CD4-positive, alpha-beta T cell treated with Interleukin-1 beta for 1 hour (primary cell): ENCODE measurements around the gene CYB5B.
"Not testable (repeated sequence)": the region's sequence is repeated elsewhere in the genome, so short reads cannot be mapped to it uniquely, and the experiment has no call there.

Experiments
- DNase-seq, 2 donors: peaks; one replicate each; pipeline ENCODE4 v3.0.0-alpha.2; 2020 to 2022

Gene CYB5B

DNA sequence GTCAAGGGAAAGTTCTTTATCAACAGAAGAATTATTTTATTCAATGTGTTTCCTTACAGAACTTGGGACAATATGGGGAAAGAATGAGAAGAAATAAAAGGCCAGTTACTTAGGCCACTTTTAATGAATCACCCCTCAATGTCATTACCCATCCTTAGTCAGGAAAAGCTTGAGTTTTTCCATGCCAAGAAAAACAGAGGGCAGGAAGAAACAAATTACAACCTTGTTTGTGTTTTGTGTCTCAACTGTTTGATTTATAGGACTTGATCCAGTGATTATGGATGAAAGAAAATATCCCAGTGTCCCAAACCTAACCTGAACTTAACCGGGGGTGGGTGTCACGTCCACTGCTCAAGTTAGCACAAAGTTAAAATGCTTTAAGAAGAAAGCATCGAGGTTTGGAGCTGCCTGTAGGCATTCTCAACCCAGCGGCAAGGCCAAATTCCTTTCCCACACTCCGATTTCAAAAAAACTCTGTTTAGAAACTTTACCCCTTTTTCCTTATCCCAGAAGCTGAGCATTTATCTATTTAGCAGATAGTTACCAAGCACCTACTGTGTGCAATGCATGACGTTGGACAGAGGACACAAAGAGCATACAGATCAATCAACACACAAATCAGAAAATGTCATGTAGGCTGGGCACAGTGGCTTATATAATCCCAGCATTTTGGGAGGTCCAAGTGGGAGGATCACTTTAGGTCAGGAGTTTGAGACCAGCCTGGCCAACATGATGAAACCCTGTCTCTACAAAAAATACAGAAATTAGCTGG is 14.0 kb upstream of the CYB5B start:
- no peak for DNase-seq

DNA sequence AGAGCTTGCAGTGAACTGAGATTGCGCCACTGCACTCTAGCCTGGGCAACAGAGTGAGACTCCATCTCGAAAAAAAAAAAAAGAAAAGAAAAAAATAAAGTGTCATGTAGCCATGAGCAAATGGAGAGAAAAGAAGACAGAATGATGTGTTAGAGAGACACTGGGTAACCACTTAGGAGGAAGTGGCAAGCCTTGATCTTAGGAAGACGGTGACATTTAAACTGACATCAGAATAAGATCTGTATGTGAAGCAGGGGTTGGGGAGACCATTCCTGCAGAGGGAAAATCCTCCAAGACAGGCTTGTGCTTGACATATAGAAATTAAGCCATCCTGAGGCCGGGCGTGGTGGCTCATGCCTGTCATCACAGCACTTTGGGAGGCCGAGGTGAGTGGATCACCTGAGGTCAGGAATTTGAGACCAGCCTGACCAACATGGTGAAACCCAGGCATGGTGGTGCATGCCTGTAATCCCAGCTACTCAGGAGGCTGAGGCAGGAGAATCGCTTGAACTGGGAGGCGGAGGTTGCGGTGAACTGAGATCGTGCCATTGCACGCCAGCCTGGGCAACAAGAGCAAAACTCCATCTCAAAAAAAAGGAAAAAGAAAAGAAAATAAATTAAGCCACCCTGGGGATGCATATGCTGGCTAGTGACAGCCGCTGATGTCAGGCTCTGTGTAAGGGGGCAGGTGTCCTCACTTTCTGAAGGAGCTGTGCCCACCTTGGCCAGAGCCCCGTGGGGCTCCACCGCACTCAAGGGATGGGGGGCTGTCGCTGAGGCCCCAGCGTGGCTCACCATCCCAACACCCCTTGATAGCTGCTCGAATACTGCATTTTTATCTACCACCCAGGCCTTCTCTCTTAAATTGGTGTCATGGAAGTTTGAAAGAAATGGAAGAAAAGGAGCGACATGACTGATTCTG is 13.1 kb upstream of the CYB5B start:
- no peak for DNase-seq

DNA sequence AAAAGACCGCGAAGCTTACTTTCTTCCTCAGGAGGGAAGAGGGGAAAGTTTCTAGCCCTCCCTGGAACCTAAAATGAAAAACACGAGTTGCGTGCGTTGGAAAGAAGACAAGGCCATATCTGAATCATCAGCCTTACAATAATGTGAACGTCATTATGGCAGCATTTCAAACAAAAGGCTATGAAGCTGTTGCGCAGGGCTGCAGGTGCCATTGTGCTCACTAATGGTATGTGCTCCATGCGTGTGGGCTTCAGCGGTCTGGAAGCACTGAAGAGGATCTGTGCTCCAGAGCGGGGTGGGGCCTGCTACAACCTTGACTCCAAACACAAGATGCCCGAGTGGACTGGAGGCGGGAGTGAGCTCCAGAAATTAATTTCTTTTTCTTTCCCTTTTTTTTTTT is 12.1 kb upstream of the CYB5B start:
- no peak for DNase-seq

DNA sequence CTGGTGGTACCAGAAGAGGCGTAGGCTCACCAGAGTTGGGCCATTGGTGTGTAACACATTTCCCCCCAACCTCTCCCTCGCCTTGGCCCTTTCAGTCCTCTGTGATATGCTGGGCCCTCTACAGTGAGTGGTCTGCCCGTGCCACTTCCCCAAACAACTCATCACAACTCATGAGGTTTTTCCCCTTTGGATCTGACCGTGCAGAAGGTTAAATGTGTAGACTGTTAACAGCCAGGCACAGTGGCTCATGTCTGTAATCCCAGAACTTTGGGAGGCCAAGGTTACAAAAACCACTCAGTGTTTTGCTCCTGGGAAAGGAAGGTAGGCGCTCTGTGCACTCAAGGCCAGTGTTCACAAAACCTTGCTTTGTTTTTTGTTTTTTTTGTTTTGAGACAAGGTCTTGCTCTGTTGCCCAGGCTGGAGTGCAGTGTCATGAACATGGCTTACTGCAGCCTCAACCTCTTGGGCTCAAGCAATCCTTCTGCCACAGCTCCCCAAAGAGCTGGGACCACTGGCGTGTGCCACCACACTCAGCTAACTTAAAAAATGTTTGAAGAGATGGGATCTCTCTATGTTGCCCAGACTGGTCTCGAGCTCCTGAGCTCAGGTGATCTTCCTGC is 11.3 kb upstream of the CYB5B start:
- DNase-seq = no peak

DNA sequence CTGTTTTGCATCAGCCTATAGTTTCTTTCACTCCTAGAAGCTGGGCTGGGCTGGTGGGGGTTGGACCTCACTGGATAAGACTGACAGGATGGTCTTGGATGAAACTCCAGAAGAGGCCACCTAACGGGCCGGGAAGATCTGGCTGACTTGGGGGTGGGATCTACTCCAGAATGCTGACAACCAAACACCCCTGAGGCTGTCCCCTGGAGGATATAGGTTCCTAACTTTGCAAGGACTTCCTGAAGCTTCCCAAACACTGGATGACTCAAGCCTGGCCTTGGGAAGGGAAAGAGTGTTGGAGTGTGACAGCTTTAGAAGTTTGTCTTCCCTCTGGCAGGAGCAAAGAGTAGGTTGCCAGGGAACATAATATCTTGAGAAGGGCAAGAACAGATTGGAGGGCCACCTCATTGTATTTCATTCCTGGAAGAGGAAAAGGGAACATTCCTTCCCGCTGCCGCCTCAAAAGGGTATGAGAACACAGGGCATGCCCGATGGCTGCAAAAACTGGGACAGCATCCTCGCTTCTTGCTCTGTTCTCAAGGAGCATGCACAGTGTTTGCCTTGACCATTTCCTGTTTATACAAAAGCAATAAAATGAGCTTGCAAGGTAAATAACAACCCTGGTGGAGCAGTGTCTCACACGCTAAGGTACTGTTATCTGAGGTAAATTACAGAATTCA is 6.8 kb upstream of the CYB5B start:
- no peak for DNase-seq

DNA sequence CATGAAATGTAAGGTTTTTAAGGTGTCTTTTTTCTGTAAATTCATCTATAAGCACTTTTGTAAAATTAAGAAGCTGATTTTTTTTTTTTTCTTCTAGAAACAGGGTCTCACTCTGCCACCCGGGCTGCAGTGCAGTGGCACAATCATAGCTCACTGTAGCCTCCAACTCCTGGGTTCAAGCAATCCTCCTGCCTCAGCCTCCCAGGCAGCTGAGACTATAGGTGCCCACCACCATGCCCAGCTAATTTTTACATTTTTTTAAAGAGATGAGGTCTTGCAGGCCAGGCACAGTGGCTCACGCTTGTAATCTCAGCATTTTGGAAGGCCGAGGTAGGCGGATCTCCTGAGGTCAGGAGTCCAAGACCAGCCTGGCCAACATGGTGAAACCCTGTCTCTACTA is 4.5 kb upstream of the CYB5B start:
- no peak for DNase-seq

DNA sequence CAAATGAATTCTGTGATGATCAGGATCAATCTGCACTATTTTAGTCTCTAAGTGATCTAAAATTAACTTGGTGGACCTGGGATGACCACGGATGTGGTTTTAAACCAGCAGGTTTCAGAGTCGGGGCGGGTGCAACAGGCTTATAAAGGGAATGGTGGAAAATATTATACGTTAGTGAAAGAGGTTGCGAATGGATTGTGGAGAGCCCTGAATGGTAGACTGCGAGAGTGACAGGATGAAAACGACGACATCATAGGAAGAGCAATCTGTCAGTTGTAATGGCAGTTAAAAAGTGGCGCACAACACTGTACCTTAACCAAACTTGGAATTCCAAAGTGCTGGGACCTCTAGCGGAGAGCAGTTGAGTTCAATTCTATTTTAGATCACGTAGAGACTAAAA is 1.2 kb upstream of the CYB5B start:
- no peak for DNase-seq

DNA sequence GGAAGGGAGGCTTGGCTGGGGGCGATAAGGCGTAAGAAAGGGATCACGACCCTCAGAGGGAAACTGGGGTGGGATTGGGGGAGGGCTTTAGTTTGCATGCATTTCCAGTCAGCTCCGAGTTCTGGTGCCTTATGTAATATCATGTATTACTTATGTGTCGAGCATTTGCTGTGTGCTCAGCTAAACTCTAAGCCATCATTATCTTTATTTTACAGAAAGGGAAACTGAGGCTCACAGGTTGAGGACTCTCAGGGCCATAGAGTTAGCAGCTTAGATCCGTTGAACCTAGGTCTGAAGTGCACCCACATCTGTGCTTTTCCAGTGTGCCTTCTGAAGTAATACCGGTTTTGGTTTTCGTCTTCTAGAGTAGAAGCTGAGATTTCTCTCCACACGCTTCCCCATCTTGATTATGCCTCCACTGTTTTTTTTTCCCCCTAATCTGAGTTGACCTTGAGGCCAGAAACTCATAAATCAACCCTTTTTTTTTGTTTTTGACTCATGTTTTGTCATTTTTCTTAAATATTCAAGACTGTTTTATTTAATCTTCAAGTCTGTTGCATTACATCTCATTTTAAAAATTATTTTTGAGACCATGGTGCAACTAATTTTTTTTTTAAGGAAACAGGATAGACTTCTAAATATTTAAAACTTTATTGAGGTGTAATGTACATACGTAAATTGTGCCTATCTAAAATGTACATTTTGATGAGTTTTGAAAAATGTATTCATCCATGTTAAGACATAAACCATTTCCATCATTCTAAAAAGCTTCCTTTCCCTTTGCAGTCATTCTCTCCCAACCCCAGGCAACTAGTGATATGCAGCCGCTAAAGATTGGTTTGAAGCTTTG is 741 bp downstream of the CYB5B start:
- DNase-seq = no peak

DNA sequence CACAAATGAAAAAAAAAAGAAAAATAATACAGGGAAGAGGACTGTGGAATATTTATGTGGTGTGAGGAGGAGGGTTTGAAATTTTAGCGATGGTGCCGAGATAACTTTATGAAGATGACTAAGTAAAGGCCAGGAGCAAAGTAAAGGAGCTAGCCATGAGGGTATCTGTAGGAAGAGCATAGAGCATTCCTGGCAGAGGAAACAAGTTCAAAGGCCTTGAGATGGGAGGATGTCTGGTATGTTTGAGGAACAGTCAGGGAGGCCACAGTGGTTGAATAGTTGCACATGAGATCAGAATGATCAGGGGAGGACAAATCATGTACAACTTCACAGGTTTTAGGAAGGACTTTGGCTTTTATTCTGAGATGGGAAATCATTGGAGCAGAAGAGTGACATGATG is 4.2 kb downstream of the CYB5B start:
- no peak for DNase-seq

DNA sequence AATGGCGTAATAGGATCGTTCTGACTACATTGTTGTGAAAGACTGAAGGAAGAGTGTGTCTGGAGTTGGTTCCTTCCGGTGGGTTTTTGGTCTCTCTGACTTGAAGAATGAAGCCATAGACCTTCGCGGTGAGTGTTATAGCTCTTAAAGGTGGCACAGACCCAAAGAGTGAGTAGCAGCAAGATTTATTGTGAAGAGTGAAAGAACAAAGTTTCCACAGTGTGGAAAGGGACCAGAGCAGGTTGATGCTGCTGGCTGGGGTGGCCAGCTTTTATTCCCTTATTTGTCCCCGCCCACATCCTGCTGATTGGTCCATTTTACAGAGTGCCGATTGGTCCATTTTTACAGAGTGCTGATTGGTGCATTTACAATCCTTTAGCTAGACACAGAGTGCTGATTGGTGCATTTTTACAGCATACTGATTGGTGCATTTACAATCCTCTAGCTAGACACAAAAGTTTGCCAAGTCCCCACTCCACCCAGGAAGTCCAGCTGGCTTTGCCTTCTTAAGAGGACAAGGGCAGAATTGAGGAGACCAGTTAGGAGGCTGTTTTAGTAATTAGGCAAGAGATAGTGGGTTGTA is 4.7 kb downstream of the CYB5B start:
- DNase-seq = peak in 1 of 2 donors; percentile 17

DNA sequence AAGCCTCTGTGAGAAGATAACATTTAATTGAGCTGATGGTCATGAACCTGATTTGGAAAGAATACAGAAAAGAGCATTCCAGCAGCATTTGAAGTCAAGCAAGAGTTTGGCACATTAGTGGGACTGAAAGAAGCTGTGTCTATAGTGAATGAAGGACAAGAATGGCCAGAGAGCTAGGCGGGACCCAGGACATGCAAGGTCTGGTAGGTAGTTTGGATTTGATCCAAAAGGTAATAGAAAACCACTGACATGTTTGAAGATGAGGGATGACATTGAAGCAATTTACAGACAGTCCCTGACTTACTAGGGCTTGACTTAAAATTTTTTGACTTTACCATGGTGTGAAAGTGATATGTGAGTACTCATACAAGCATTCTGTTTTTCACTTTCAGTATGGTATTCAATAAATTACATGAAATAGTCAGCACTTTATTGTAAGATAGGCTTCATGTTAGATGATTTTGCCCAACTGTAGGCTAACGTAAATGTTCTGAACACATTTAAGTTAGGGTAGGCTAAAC is 7.6 kb downstream of the CYB5B start:
- no peak for DNase-seq

DNA sequence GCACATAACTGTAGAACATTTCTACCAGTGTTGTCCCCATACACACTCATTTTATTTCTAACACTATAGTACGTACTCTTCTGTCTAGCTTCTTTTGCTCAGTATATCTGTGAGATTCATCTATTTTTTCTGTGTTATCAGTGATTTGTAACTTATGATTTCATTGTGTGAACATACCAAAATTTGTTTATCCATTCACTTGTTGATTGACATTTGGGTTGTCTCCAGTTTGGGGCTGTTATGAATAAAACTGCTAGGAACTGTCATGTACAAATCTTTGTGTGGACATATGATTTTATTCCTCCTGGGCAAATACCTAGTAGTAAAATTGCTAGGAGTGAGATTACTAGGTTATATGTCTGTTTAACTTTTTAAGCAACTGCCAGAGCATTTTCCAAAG is 9.6 kb downstream of the CYB5B start:
- no peak for DNase-seq

DNA sequence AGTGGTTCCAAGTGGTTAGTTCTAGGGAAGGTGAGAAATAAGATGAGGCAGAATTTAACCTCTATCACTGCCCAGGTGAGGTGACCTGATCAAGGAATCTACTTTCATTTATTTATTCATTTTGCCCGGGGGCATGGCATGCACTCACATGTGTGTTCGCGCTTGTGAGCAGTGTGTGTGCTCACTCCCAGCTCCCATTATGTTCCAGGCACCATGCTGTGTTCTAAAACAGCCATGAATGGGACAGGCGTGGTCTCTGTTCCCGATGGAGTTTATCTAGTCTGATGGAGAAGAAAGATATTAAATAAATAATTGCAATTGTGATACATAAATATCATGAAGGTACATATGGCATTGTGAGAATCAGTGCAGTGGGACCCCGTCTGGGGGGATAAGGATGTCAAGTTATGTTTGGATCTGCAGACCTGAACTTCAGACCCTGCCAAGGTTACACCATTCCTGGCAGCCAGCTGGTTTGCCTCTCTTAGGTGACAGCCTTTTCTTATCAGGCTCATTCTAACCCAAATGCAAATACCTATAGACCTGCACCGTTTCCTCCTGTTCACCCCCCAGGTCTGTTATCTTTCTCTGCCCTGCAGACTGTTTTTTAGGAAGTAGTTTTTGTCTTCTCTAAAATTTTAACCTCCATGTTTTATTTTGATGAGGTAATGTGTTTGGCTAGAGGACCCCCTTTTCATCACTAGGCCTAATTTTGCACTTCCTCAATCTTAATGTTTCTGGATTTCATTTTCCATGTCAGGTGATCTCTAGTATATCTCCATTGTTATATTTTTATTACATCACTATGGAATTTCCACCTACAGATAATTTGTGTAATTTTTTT is 11.8 kb downstream of the CYB5B start:
- DNase-seq = no peak

DNA sequence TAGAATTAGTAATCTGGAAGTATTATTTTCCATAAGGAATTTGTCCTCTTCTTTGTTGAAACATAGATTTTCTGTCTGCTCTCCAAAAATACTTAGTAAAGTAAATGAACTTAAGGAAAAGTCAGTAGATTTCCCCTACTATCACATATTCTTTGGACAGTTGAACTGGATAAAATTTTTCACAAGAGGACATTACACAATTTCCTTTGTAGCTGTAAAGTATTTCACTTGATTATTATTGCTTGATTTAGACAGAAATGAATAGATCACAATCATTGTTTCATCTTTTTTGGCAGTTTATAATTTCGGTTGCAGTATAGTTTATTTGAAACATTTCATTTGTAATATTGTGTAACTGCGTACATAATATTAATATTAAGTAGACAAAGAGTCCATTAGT is 12.5 kb downstream of the CYB5B start:
- no peak for DNase-seq

DNA sequence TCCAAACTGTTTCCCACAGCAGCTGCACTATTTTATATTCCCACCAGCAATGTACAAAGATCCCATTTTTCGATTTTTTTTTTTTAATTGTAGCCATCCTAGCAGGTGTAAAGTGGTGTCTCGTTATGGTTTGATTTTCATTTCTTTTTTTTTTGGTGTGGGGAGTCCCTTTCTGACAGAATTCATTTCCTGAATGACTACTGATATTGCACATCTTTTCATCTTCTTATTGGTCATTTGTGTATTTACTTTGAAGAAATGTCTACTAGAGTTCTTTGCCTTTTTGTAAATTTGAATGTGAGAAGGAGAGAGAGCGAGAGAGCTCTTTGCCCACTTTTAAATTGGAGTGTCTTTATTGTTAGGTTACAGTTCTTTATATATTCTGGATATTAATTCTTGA is 14.0 kb downstream of the CYB5B start:
- no peak for DNase-seq

DNA sequence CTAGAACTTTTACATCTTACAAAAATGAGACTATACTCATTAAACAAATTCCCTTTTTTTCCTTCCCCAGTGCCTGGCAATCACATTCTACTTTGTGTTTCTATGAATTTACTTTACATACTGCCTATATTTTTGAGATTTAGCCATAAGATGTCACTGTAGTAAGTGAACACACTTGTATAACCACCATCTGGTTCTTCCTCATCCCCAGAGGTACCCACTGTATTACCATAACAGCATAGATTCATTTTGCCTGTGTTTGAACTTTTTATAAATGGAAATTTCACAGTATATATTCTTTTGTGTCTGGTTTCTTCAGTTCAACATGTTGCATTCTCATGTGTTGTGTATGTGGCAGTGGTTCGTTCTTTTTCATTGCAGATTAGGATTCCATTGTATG is 15.8 kb downstream of the CYB5B start:
- no peak for DNase-seq

DNA sequence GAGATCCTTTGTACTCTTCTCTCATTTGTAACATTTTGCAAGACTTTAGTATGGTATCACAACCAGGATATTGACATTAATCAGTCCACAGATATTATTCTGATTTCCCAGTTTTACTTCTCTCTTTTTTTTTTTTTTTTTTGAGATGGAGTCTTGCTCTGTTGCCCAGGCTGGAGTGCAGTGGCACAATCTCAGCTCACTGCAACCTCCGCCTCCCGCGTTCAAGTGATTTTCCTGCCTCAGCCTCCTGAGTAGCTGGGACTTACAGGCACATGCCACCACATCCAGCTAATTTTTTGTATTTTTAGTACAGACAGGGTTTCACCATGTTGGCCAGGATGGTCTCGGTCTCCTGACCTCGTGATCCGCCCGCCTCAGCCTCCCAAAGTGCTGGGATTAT is 16.6 kb downstream of the CYB5B start:
- not testable (repeated sequence) for DNase-seq

DNA sequence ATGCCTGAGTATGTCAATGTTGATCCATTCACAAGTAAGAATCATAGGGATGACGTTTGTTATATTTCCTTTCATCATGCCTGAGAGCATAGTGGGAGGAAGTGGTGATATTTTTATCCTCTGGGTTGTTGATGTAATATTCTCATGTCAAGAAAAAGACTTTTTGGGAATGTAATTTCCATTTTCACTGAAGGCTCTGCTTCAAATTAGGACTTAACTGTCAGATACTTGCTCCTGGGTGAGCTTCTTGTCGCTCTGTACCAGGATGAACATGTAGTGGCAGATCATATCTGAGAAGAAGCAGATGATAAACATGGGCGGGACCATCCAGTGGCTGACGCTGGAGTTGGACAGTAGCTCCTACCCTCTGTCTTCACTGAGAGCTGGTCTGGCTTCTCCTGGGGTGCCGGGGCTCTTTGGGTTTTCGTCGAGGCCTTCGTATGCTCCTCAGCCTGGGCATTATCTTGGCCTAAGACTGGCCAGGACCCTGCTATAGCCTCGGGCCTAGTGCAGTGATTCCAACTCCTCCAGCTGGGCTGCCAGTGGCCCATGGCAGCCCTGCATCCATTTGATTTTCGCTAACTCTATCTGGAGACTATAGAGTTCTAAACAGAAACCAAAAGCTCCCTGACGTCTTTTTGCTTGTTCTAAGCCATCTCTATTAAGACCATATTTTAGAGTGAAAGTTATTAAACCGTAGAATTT is 19.7 kb downstream of the CYB5B start:
- DNase-seq = peak; percentile 31 to 54

DNA sequence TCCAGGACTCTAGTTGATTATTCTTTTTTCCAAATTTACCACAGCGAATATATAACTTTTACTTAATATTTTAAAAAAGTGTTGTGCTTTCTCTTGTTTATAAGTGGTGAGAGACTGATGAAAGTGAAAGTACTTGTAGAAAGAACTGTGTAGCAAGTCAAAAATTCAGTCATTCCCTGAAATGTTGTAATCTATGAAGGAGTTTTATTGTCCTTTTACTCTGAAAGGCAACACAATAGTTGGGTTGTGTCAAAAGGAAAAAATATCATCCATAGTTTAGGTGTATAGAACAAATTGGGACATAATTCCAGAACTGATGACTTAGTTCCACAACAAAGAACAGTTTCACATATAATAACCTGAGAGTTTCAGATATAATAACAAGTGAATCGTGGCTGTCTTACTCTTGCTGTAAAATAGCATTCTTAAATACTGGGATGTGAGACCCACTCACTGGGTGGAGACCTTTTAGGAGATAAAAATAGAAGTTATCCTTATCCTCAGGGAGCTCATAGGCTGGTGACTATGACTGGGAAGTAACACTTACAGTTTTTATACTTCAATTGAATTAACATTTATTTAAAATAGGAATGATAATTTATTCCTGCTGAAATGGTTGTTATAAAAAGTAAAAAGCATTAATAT is 20.6 kb downstream of the CYB5B start:
- peak in 1 of 2 donors; percentile 17 for DNase-seq
